Stimulated activated naive CD8-positive, alpha-beta T cell treated with anti-CD3 and anti-CD28 coated beads, Interleukin-15, Interleukin-2, amounts not matched to agents 100 U/mL and 50 U/mL, for 24 hours (primary cell): Measurements from ENCODE around the gene CLEC6A.
"Not testable (repeated sequence)": the region's sequence is repeated elsewhere in the genome, so short reads cannot be mapped to it uniquely, and the experiment has no call there.

Source experiments
- ATAC-seq: fragments of 150-1000 bp; cut with Tn5 transposase; one replicate; pipeline ENCODE4 v1.10.0; 2021
- DNase-seq: peaks from one replicate; pipeline ENCODE4 v3.0.0; 2021

CLEC6A gene

DNA sequence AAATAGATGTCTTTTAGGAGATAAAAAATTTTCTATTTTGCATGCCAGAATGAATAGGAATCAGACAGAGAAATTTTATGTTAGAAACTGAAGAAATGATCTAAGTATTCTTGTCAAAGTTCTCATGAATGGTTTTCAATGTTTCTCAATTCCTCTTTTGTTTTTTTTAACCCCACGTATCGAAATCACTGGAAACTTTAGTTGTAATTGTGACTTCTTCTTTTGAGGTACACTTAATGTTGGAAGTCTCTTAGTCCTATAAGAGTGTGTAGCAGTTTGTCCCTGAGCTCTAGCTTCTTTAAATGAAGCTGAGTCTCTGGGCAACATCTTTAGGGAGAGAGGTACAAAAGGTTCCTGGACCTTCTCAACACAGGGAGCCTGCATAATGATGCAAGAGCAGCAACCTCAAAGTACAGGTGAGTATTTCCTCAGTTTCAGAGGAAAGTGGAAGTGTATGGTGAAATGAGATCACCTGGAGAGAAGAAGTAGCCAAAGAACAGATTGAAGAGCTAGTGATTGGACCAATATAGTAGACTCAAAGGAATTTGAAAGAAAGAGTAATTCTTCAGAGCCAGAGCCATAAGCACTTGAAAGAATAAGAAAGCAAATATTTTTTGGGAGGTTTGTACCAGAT, at the start of gene CLEC6A:
TSS of gene CLEC6A (plus strand) at position 236 of the 634 bp plus-strand sequence. CDS start at position 386, 150 bp downstream.
- DNase-seq (no peak), ATAC-seq (no peak)

DNA sequence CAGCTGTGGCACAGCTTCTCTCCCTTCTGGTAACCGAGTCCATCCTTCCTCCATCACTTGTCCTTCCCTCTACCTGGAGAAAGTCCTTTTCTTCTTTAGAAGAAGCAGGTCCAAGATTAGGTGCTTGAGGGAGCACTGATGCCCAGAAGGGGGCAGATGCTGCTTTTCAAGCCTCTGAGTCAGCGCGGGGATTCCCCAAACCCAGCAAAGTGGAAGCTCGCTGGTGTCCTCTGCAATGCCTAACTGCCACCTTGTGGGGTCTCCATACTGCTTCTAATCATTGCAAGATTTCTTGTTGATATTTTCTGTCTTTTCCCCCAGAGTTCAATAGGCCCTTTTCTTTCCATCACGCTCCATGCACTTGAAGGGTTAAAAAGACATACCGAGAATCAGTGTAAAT, 36.2 kb upstream of the CLEC6A start:
- DNase-seq, ATAC-seq: not testable (repeated sequence)

GRCh38 chr12:8420506-8420905, 35.3 kb upstream of the CLEC6A start:
- ATAC-seq: no peak
- no peak for DNase-seq

DNA sequence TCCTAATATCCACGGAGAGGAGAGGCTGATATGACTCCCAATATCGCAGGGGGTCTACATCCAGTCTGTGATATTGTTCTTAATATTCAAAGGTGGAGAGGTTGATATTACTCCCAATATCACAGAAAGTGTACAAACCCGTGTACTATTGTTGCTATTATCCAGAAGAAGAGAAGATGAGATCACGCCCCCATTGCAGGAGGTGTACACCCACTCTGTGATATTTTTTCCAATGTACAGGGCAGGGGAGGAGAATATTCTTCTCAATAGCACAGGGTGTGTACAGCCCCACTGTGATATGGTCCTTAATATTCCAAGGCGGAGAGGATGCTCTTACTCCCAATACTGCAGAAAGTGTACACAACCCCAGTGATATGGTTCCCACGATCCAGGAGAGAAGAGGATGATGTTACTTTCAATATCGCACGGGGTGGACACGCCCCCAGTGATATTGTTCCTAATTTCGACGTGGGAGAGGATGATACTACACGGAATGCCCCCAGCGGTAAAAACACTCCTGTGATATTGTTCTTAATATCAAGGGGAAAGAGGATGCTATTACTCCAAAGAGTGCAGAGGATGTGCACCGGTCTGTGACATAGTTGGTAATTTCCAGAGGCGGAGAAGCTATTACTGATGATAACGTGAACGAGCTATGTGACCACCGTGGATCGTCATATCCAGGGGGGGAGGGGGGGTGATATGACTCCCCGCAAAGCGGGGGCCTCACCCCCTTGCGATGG, 11.1 kb upstream of the CLEC6A start:
- not testable (repeated sequence) for DNase-seq, ATAC-seq

DNA sequence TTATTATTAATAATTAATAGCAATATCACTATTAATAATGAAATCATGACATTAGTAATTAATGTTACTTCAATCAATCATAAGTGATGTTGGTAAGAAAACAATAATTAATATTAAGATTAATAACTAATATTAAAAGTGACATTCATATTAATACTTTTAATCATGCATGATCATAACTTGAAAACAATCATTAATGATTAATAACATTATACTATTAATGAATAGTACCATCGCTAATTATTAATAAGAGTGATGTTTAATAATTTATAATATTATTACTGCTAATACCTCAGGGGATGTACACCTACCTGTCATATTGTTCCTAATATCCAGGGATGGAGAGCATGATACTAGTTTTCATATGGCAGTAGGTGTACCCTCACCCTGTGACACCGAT, 10.0 kb upstream of the CLEC6A start:
- DNase-seq (no peak), ATAC-seq (no peak)

GRCh38 chr12:8446642-8447547, 8.9 kb upstream of the CLEC6A start:
- DNase-seq (no peak), ATAC-seq (no peak)

- ATAC-seq (no peak), DNase-seq (no peak)
Measured at GRCh38 chr12:8449355-8449859, 6.4 kb upstream of the CLEC6A start.

DNA sequence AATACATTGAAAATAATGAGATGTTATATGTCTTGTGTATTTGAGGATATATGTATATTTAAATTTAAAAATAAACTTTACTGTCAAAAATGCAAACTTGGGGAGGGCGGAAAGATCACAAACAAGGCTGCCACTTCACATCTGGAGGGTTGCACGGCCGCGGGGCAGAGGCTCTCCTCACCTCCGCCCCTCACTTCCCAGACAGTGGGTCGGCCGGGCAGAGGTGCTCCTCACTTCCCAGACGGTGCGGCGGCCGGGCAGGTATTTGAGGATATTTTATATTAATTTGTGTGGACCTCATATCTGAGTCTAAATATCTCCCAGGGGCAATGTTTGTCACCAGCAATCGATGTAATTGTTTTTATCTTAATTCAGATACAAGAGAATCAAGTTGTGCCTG, 3.7 kb upstream of the CLEC6A start:
- ATAC-seq: no peak

GRCh38 chr12:8453021-8453513, 2.7 kb upstream of the CLEC6A start:
- no peak for DNase-seq
- ATAC-seq: no peak

More for the DNA sequence above, 3.7 kb upstream of the CLEC6A start:
- DNase-seq: no peak

DNA sequence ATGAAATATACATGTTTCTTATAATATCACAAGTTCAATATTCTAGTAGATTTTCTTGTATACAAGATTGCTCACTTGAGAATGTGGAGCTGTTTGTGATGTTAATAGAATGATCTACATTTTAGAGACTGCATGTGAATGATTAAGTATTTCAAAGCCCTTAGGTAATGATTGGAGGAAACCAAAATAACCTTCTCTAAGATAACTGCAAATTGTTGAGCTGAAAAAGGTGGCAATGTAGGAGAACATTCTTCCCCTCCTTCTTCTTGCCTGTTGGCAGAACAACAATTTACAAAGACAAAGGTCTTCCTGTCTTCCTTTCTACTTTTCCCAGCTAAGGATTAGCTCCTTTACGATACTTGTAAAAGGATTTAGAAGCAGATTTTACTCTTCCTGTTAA, 2.0 kb upstream of the CLEC6A start:
- no peak for ATAC-seq

DNA sequence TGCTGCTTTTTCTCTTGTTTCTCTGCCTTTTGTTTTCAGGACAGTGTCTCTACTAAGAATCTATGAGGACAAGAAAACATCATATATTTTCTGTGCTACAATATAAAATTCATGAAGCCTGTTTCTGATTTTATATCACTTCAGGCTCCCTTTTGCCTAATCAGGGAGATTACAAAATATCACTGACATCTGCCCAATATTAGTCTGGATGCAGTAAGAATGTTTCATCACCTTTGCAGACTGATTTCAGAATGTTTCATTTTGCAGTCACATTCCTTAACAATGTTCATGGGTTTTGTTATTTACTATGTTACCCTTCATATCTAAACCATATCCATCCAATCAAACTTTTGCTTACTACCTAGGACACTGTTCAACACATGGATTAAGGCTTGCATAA, 491 bp upstream of the CLEC6A start:
- no peak for DNase-seq

More for the DNA sequence above, 2.0 kb upstream of the CLEC6A start:
- DNase-seq: no peak

GRCh38 chr12:8461426-8461825, 5.7 kb downstream of the CLEC6A start:
- ATAC-seq (no peak), DNase-seq (no peak)

More for the DNA sequence above, 491 bp upstream of the CLEC6A start:
- no peak for ATAC-seq

GRCh38 chr12:8465301-8465996, 9.7 kb downstream of the CLEC6A start:
- no peak for DNase-seq
- ATAC-seq: no peak

GRCh38 chr12:8466241-8466640, 10.5 kb downstream of the CLEC6A start:
- ATAC-seq: no peak
- DNase-seq: no peak

DNA sequence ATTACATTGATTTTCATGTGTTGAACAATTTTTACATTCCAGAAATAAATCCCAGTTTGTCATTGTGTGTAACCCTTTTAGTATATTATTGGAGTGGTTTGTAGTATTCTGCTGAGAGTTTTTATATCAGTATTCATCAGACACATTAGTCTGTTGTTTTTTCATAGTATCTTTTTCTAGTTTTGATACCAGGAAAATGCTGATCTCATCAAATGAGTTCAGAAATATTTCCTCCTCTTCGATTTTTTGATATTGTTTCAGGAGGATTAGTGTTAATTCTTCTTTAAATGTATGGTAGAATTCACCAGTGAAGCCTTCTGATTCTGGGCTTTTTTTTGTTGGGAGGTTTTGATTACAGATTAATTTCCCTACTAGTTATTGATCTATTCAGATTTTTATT, 15.3 kb downstream of the CLEC6A start:
- no peak for DNase-seq
- ATAC-seq: no peak

DNA sequence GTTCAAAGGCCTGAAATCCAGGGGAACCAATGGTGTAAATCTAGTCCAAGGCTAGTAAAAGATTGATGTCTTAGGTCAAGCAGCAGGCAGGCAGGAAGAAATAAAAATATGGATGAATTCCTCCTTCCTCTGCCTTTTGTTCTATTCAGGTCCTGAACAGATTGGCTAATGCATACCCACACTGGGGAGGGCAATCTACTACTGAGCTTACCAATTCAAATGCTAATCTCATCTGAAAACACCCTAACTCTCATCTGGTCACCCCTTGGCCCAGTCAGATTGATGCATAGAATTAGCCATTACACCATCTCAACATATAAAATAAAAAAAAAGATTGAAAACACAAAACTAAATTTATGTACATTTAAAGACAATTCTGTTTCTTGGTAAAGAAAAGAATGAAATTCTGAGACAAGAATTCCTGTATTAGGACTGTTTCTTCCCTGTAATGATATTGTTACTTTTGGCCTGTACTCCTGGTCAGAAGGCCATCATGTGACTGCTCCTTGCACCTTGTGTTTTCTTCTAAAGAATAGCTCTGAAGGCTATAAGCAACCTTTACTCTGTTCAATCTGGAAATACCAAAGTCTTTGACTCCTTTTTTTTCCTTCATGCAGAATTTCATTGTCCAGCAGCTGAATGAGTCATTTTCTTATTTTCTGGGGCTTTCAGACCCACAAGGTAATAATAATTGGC, 19.9 kb downstream of the CLEC6A start:
- no peak for DNase-seq

DNA sequence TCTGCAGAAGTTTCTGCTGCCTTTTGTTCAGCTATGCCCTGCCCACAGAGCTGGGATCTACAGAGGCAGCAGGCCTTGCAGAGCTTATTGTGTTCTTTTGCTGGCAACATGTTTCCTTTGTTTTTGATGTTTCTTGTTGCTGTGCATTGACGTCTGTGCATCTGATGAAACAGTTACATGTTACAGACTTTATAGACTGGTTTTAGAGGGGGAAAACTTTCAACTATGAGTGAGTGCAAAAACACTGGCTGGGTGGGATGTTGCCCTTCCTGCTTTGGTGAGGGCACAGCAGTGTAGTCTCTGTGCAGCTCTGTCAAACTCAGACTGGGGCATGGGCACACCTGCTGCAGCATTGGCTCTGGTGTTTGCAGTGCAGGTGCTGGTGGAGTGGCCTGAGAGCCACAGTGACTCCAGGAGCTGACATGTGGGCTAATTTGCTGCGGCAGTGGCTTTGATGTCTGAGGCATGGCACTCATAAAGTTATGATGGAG, 26.9 kb downstream of the CLEC6A start:
- DNase-seq (no peak), ATAC-seq (no peak)

More for the DNA sequence above, 19.9 kb downstream of the CLEC6A start:
- no peak for ATAC-seq

GRCh38 chr12:8483079-8483478, 27.3 kb downstream of the CLEC6A start:
- DNase-seq: no peak
- no peak for ATAC-seq

GRCh38 chr12:8491646-8492530, 36.1 kb downstream of the CLEC6A start:
- peak; percentile 10 for ATAC-seq
- no peak for DNase-seq

DNA sequence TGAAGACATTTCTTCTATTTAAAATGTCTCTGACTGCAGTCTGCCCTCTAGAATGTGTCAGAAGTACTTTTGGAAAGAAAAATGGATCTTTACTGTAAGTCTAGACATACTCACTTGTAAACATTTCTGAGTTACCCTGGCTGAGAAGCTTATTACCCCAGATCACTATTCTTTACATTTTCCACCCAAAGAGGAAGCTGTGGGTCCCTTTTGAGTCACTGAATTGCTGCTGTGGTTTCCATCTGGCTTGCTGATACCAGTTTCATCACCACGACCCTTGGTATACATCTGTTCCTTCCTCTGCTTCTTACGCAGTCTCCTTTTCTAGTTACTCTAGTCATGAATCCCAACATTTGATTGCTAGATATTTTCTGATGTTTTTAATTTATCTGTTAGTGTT, 37.3 kb downstream of the CLEC6A start:
- DNase-seq: peak; percentile 44
- peak; percentile 95 for ATAC-seq
